Mammary epithelial cell (primary cell): ENCODE measurements around the gene MATR3.

Source experiments
- EZH2 ChIP-seq: IDR thresholded peaks from 2 replicates; pipeline ENCODE4 v1.6.1; 2012; ENCODE audit warnings: low read length, inconsistent platforms, borderline replicate concordance
- TF ChIP-seq, protein P1 (sequence below), 2 donors: IDR thresholded peaks in 1 of 2; conservative IDR thresholded peaks in 1 of 2; 2 replicates each; pipeline ENCODE4 v1.5.1; 2011 to 2012; ENCODE audit warnings: inconsistent platforms in 2 of 2, low read length in 2 of 2, mild to moderate bottlenecking in 2 of 2, control low read depth in 1 of 2, low read depth in 1 of 2; ENCODE audit not compliant: insufficient read depth in 1 of 2; ENCODE audit errors: extremely low read depth in 1 of 2

DNA sequence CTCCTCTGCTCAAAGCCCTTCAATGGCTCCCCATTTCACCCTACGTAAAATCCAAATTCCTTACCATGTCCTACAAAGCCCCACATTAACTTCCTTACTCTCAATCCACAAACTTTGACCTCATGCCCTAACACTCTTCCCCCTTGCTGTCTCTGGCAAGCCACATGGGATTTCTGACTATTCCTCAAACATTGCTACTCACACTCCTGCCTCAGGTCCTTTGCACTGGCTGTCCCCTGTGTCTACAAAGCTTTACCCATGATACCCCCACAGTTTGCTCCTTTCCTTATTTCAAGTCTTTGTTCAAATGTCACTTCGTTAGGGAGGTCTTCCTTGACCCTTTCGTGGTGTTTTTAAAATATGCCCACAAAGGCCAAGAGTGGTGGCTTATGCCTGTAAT is 40.4 kb upstream of the MATR3 start:
- TF ChIP-seq, protein P1, sequence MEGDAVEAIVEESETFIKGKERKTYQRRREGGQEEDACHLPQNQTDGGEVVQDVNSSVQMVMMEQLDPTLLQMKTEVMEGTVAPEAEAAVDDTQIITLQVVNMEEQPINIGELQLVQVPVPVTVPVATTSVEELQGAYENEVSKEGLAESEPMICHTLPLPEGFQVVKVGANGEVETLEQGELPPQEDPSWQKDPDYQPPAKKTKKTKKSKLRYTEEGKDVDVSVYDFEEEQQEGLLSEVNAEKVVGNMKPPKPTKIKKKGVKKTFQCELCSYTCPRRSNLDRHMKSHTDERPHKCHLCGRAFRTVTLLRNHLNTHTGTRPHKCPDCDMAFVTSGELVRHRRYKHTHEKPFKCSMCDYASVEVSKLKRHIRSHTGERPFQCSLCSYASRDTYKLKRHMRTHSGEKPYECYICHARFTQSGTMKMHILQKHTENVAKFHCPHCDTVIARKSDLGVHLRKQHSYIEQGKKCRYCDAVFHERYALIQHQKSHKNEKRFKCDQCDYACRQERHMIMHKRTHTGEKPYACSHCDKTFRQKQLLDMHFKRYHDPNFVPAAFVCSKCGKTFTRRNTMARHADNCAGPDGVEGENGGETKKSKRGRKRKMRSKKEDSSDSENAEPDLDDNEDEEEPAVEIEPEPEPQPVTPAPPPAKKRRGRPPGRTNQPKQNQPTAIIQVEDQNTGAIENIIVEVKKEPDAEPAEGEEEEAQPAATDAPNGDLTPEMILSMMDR (conservative IDR thresholded peaks at IDR 0.05 in 1 of 2, IDR thresholded peaks at IDR 0.05 in 1 of 2; ENCODE audit: extremely low read depth in 1 of 2, insufficient read depth in 1 of 2, low read depth in 1 of 2, low read length in 2 of 2): no peak
- no peak for TF ChIP-seq EZH2
